HepG2 (cell line): ENCODE measurements around the gene ALDH2. TPM values are rescaled to one million over a fixed set of nuclear protein-coding genes. Genes with fewer than 3 reads are reported as not detected.
A peak's percentile ranks its signal among the peaks of the same experiment; 100 is the strongest.

Experiments
- CEBPB ChIP-seq: IDR thresholded peaks from 2 replicates; pipeline ENCODE4 v1.6.1; 2011; ENCODE audit warnings: low read depth, low read length, improper control_type of control experiment, borderline replicate concordance
- DPF2 ChIP-seq: sonication (generic); formaldehyde crosslinking; IDR thresholded peaks from 2 replicates; pipeline ENCODE4 v1.4.0; 2020; ENCODE audit warnings: mild to moderate bottlenecking, low read depth, missing genetic modification reagents, borderline replicate concordance
- IKZF4 ChIP-seq: sonication (generic); formaldehyde crosslinking; IDR thresholded peaks from 2 replicates; pipeline ENCODE4 v1.5.1; 2020; ENCODE audit warnings: borderline replicate concordance, mild to moderate bottlenecking, low read depth, missing genetic modification reagents; ENCODE audit errors: not compliant biosample characterization
- JUNB ChIP-seq: sonication (generic); formaldehyde crosslinking; IDR thresholded peaks from 2 replicates; pipeline ENCODE4 v1.8.0; 2022; ENCODE audit warnings: missing genetic modification reagents, mild to moderate bottlenecking, borderline replicate concordance
- KDM4B ChIP-seq: sonication (generic); formaldehyde crosslinking; IDR thresholded peaks from 2 replicates; pipeline ENCODE4 v1.4.0; 2020; ENCODE audit warnings: missing genetic modification reagents
- KIAA2018 ChIP-seq: sonication (generic); formaldehyde crosslinking; IDR thresholded peaks from 2 replicates; pipeline ENCODE4 v1.5.0; 2020; ENCODE audit warnings: mild to moderate bottlenecking, missing genetic modification reagents, borderline replicate concordance
- MATR3 ChIP-seq: sonication (generic); formaldehyde crosslinking; IDR thresholded peaks from 2 replicates; pipeline ENCODE4 v1.4.0; 2020; ENCODE audit warnings: missing genetic modification reagents
- MLLT10 ChIP-seq: sonication (generic); formaldehyde crosslinking; IDR thresholded peaks from 2 replicates; pipeline ENCODE4 v1.4.0; 2020; ENCODE audit warnings: missing genetic modification reagents
- NR2F2 ChIP-seq: IDR thresholded peaks from 2 replicates; pipeline ENCODE4 v1.6.1; 2012; ENCODE audit warnings: low read depth, inconsistent platforms, borderline replicate concordance
- SP1 ChIP-seq, 2 experiments: fragments of 450-650 bp in 1 of 2; sonication (generic) in 1 of 2; formaldehyde crosslinking in 1 of 2; IDR thresholded peaks; 2 replicates each; pipeline versions ENCODE4 v1.4.0 to v1.6.1; 2016 to 2020; ENCODE audit warnings: missing genetic modification reagents in 1 of 2
- TEF ChIP-seq: sonication (generic); formaldehyde crosslinking; IDR thresholded peaks from 2 replicates; pipeline ENCODE4 v1.5.0; 2020; ENCODE audit warnings: missing genetic modification reagents
- ZBTB38 ChIP-seq: sonication (generic); formaldehyde crosslinking; IDR thresholded peaks from 2 replicates; pipeline ENCODE4 v1.5.1; 2020; ENCODE audit warnings: mild to moderate bottlenecking, missing genetic modification reagents
- ZNF160 ChIP-seq: sonication (generic); formaldehyde crosslinking; IDR thresholded peaks from 2 replicates; pipeline ENCODE4 v1.8.0; 2022; ENCODE audit warnings: mild to moderate bottlenecking, inconsistent platforms, missing genetic modification reagents
- ZNF225 ChIP-seq: sonication (generic); formaldehyde crosslinking; IDR thresholded peaks from 2 replicates; pipeline ENCODE4 v1.4.0; 2020; ENCODE audit warnings: mild to moderate bottlenecking, missing genetic modification reagents
- ZNF430 ChIP-seq: sonication (generic); formaldehyde crosslinking; IDR thresholded peaks from 2 replicates; pipeline ENCODE4 v1.9.0; 2021; ENCODE audit warnings: mild to moderate bottlenecking, missing genetic modification reagents
- ZNF570 ChIP-seq: sonication (generic); formaldehyde crosslinking; IDR thresholded peaks from 2 replicates; pipeline ENCODE4 v1.4.0; 2020; ENCODE audit warnings: mild to moderate bottlenecking, missing genetic modification reagents, borderline replicate concordance
- ZNF710 ChIP-seq: sonication (generic); formaldehyde crosslinking; IDR thresholded peaks from 2 replicates; pipeline ENCODE4 v1.5.0; 2020; ENCODE audit warnings: mild to moderate bottlenecking, missing genetic modification reagents, borderline replicate concordance
- ZSCAN20 ChIP-seq: sonication (generic); formaldehyde crosslinking; IDR thresholded peaks from 2 replicates; pipeline ENCODE4 v1.4.0; 2020; ENCODE audit warnings: missing genetic modification reagents, mild to moderate bottlenecking, borderline replicate concordance
- polyA plus RNA-seq, 8 experiments: library from polyadenylated mRNA; depleted of rRNA in 3 of 8; stranded (reverse) in 7 of 8; unstranded in 1 of 8; fragments of >200 nt; fragmentation: Illumina TruSeq in 4 of 8; extraction: Trizol in 4 of 8; gene quantifications; 2 replicates each; pipeline versions ENCODE4 v1.2.1 to v1.2.3, GENCODE V29; 2011 to 2016; ENCODE audit warnings: low read depth in 4 of 8, missing spikeins in 1 of 8, mixed read lengths in 1 of 8; ENCODE audit not compliant: insufficient read depth in 1 of 8
- total RNA-seq, 5 experiments: library from RNA; depleted of rRNA; stranded (reverse); fragments of >200 nt; fragmentation: Illumina TruSeq; extraction: Trizol; gene quantifications; 2 replicates each; pipeline ENCODE4 v1.2.3, GENCODE V29; 2016; ENCODE audit warnings: low read depth in 1 of 5

ALDH2 gene
- total and polyA plus RNA-seq, 2 of the 13 experiments (the other 11 are each of a cell fraction or from before 2014, with no cell fraction given): 78.8 to 103 TPM

GRCh38 chr12:111766608-111767361, at the start of gene ALDH2 (continued):
- TF ChIP-seq KIAA2018 (CRISPR knock-in tag) (no peak), ZNF430 (CRISPR knock-in tag) (peak; percentile 83), ZBTB38 (CRISPR knock-in tag) (no peak), JUNB (CRISPR knock-in tag) (no peak), DPF2 (CRISPR knock-in tag) (0 out of 2 replicates have a peak, but pooled peaks have one; percentile 11), NR2F2 (peak; percentile 29; the same call in 1 of the 2 replicates), MLLT10 (CRISPR knock-in tag) (no peak), ZNF225 (peak; percentile 27; the same call in 1 of the 2 replicates), CEBPB (peak; percentile 42; the same call in 1 of the 2 replicates), TEF (CRISPR knock-in tag) (no peak), MATR3 (CRISPR knock-in tag) (no peak), IKZF4 (no peak), ZNF160 (CRISPR knock-in tag) (no peak), SP1 (IDR thresholded peaks at IDR 0.05) (no peak), SP1 (CRISPR knock-in tag; IDR thresholded peaks at IDR 0.05) (peak; percentile 75; the same call in 1 of the 2 replicates), KDM4B (CRISPR knock-in tag) (peak; percentile 68; the same call in 1 of the 2 replicates), ZNF570 (CRISPR knock-in tag) (no peak), ZSCAN20 (CRISPR knock-in tag) (peak; percentile 85; the same call in 1 of the 2 replicates), ZNF710 (peak; percentile 71; the same call in 1 of the 2 replicates)
